Liver (tissue), 9 donors: ENCODE data around the gene FEM1B. TPM values are rescaled to one million over a fixed set of nuclear protein-coding genes. Genes with fewer than 3 reads are reported as not detected.

Experiments
- DNase-seq: peaks from one replicate; pipeline ENCODE4 v3.0.0-alpha.2; 2017; ENCODE audit warnings: low spot score
- H3K27ac ChIP-seq, 2 donors: one replicate each; pipeline ENCODE4 v1.7.0; 2013; ENCODE audit warnings: inconsistent platforms in 2 of 2, low read length in 2 of 2, control low read depth in 1 of 2, low read depth in 1 of 2, mild to moderate bottlenecking in 1 of 2
- H3K27me3 ChIP-seq, 4 donors: one replicate each; pipeline versions ENCODE4 v1.6.1 to v1.7.0; 2013; ENCODE audit warnings: low read length in 3 of 4, inconsistent platforms in 1 of 4, mild to moderate bottlenecking in 1 of 4, moderate library complexity in 1 of 4; ENCODE audit not compliant: control insufficient read depth in 4 of 4, insufficient read depth in 4 of 4
- H3K36me3 ChIP-seq, 4 donors: one replicate each; pipeline versions ENCODE4 v1.6.1 to v1.7.0; 2013; ENCODE audit warnings: low read length in 3 of 4, mild to moderate bottlenecking in 3 of 4, low read depth in 1 of 4, moderate library complexity in 1 of 4; ENCODE audit not compliant: control insufficient read depth in 4 of 4, insufficient read depth in 3 of 4
- H3K4me1 ChIP-seq, 4 donors: one replicate each; pipeline versions ENCODE4 v1.6.1 to v1.7.0; 2013; ENCODE audit warnings: low read length in 3 of 4, mild to moderate bottlenecking in 3 of 4, moderate library complexity in 1 of 4; ENCODE audit not compliant: control insufficient read depth in 4 of 4, insufficient read depth in 4 of 4
- H3K4me3 ChIP-seq, 3 donors: one replicate each; pipeline versions ENCODE4 v1.6.1 to v1.7.0; 2013; ENCODE audit warnings: low read length in 3 of 3, control low read depth in 1 of 3, low read depth in 1 of 3, mild to moderate bottlenecking in 1 of 3
- H3K9ac ChIP-seq, 2 donors: one replicate each; pipeline ENCODE4 v1.7.0; 2013; ENCODE audit warnings: low read length in 2 of 2, mild to moderate bottlenecking in 2 of 2, moderate library complexity in 2 of 2, control low read depth in 1 of 2, low read depth in 1 of 2
- H3K9me3 ChIP-seq, 4 donors: one replicate each; pipeline versions ENCODE4 v1.6.1 to v1.7.0; 2013; ENCODE audit warnings: low read length in 3 of 4; ENCODE audit not compliant: control insufficient read depth in 4 of 4
- EGR1 ChIP-seq, 2 donors: IDR thresholded peaks; 2 replicates each; pipeline ENCODE4 v1.6.1; 2016 to 2018; ENCODE audit warnings: antibody characterized with exemption in 2 of 2, low read depth in 2 of 2
- FOXA1 ChIP-seq: IDR thresholded peaks from 2 replicates; pipeline ENCODE4 v1.6.1; 2016; ENCODE audit warnings: antibody characterized with exemption
- FOXA2 ChIP-seq: IDR thresholded peaks from 2 replicates; pipeline ENCODE4 v1.6.1; 2016; ENCODE audit warnings: antibody characterized with exemption
- GABPA ChIP-seq, 2 donors: IDR thresholded peaks in 1 of 2; conservative IDR thresholded peaks in 1 of 2; 2 replicates each; pipeline ENCODE4 v1.6.1; 2016; ENCODE audit warnings: antibody characterized with exemption in 2 of 2, mild to moderate bottlenecking in 1 of 2, moderate library complexity in 1 of 2
- HNF4A ChIP-seq, 2 donors: conservative IDR thresholded peaks; 2 replicates each; pipeline ENCODE4 v1.6.1; 2016; ENCODE audit warnings: antibody characterized with exemption in 2 of 2, mild to moderate bottlenecking in 2 of 2
- JUND ChIP-seq, 2 donors: IDR thresholded peaks; 2 replicates each; pipeline ENCODE4 v1.6.1; 2016; ENCODE audit warnings: antibody characterized with exemption in 2 of 2
- NR2F2 ChIP-seq: IDR thresholded peaks from 2 replicates; pipeline ENCODE4 v1.6.1; 2016; ENCODE audit warnings: antibody characterized with exemption
- RAD21 ChIP-seq, 2 donors: IDR thresholded peaks; 2 replicates each; pipeline ENCODE4 v1.6.1; 2016; ENCODE audit warnings: antibody characterized with exemption in 2 of 2, mild to moderate bottlenecking in 2 of 2
- RXRA ChIP-seq, 2 donors: IDR thresholded peaks; 2 replicates each; pipeline ENCODE4 v1.6.1; 2017 to 2018; ENCODE audit warnings: antibody characterized with exemption in 2 of 2, mild to moderate bottlenecking in 1 of 2
- SP1 ChIP-seq: IDR thresholded peaks from 2 replicates; pipeline ENCODE4 v1.6.1; 2018; ENCODE audit warnings: antibody characterized with exemption, mild to moderate bottlenecking
- TAF1 ChIP-seq: conservative IDR thresholded peaks from 2 replicates; pipeline ENCODE4 v1.6.1; 2016; ENCODE audit warnings: antibody characterized with exemption, mild to moderate bottlenecking
- YY1 ChIP-seq: IDR thresholded peaks from 2 replicates; pipeline ENCODE4 v1.6.1; 2016; ENCODE audit warnings: antibody characterized with exemption, mild to moderate bottlenecking
- WGBS: extraction: QIAGEN DNeasy Blood & Tissue Kit; methylation state at CpG from one replicate; pipeline ENCODE4 v1.1.7; 2013; 5-methylcytosine and 5-hydroxymethylcytosine counted together
- polyA plus RNA-seq, 2 donors: library from polyadenylated mRNA; stranded (reverse) in 1 of 2; unstranded in 1 of 2; fragments of 200-250 nt in 1 of 2; fragments of >200 nt in 1 of 2; fragmentation: Nextera tagmentation in 1 of 2; extraction: Ambion mirVana in 1 of 2; gene quantifications; one replicate each; pipeline versions ENCODE4 v1.2.1 to v1.2.3, GENCODE V29; 2013 to 2015
- total RNA-seq, 2 donors: library from RNA; depleted of rRNA; stranded (reverse); fragments of >200 nt; gene quantifications; one replicate each; pipeline ENCODE4 v1.2.3, GENCODE V29; 2014
- TF ChIP-seq, protein P1 (sequence below): IDR thresholded peaks from 2 replicates; pipeline ENCODE4 v1.6.1; 2016; ENCODE audit warnings: antibody characterized with exemption
- TF ChIP-seq, protein P2 (sequence below): fragments of 150-350 bp; IDR thresholded peaks from 2 replicates; pipeline ENCODE4 v1.5.1; 2017; ENCODE audit warnings: improper control_type of control experiment, low read depth, low read length; ENCODE audit not compliant: missing input control
- TF ChIP-seq, protein P3 (sequence below): IDR thresholded peaks from 2 replicates; pipeline ENCODE4 v1.6.1; 2016; ENCODE audit warnings: antibody characterized with exemption, mild to moderate bottlenecking
- TF ChIP-seq, protein P4 (sequence below): IDR thresholded peaks from 2 replicates; pipeline ENCODE4 v1.6.1; 2016; ENCODE audit warnings: antibody characterized with exemption
- TF ChIP-seq, protein P5 (sequence below): IDR thresholded peaks from 2 replicates; pipeline ENCODE4 v1.6.1; 2016; ENCODE audit warnings: antibody characterized with exemption
- donor health status: healthy.
- donor health status: healthy.
- donor health status: healthy.
- donor health status: healthy.
- donor health status: healthy.

FEM1B gene
- total and polyA plus RNA-seq, 4 donors, result 6.2 to 39.5 (median 17.8) TPM

DNA sequence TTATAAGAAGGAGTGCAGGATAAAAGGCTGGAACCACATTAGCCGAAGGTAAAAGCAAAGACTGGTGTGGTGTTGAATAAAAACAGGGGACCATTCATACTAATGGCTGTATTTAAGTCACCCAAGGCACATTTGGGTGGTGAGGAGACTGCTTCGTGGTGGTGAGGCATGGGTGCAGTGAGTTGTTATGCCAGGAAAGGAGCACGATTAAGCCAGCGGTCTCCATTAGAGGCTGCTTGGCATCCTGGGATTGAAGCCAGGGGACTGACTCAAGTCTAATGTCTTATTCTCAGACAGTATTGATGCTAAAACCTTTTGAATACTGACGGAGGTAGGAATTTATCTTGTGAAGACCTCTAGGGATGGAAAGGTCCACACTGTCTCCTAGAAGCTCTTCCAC is 21.9 kb downstream of the FEM1B start:
- no peak for TF ChIP-seq SP1
- TF ChIP-seq, protein P1, sequence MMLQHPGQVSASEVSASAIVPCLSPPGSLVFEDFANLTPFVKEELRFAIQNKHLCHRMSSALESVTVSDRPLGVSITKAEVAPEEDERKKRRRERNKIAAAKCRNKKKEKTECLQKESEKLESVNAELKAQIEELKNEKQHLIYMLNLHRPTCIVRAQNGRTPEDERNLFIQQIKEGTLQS, result no peak
- TF ChIP-seq, protein P2, sequence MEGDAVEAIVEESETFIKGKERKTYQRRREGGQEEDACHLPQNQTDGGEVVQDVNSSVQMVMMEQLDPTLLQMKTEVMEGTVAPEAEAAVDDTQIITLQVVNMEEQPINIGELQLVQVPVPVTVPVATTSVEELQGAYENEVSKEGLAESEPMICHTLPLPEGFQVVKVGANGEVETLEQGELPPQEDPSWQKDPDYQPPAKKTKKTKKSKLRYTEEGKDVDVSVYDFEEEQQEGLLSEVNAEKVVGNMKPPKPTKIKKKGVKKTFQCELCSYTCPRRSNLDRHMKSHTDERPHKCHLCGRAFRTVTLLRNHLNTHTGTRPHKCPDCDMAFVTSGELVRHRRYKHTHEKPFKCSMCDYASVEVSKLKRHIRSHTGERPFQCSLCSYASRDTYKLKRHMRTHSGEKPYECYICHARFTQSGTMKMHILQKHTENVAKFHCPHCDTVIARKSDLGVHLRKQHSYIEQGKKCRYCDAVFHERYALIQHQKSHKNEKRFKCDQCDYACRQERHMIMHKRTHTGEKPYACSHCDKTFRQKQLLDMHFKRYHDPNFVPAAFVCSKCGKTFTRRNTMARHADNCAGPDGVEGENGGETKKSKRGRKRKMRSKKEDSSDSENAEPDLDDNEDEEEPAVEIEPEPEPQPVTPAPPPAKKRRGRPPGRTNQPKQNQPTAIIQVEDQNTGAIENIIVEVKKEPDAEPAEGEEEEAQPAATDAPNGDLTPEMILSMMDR, result no peak
- no peak for TF ChIP-seq FOXA2
- TF ChIP-seq, protein P3, sequence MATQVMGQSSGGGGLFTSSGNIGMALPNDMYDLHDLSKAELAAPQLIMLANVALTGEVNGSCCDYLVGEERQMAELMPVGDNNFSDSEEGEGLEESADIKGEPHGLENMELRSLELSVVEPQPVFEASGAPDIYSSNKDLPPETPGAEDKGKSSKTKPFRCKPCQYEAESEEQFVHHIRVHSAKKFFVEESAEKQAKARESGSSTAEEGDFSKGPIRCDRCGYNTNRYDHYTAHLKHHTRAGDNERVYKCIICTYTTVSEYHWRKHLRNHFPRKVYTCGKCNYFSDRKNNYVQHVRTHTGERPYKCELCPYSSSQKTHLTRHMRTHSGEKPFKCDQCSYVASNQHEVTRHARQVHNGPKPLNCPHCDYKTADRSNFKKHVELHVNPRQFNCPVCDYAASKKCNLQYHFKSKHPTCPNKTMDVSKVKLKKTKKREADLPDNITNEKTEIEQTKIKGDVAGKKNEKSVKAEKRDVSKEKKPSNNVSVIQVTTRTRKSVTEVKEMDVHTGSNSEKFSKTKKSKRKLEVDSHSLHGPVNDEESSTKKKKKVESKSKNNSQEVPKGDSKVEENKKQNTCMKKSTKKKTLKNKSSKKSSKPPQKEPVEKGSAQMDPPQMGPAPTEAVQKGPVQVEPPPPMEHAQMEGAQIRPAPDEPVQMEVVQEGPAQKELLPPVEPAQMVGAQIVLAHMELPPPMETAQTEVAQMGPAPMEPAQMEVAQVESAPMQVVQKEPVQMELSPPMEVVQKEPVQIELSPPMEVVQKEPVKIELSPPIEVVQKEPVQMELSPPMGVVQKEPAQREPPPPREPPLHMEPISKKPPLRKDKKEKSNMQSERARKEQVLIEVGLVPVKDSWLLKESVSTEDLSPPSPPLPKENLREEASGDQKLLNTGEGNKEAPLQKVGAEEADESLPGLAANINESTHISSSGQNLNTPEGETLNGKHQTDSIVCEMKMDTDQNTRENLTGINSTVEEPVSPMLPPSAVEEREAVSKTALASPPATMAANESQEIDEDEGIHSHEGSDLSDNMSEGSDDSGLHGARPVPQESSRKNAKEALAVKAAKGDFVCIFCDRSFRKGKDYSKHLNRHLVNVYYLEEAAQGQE, result no peak
- no peak for TF ChIP-seq YY1
- TF ChIP-seq NR2F2, result no peak
- no peak for TF ChIP-seq RAD21 (IDR thresholded peaks at IDR 0.05)
- no peak for TF ChIP-seq JUND (IDR thresholded peaks at IDR 0.05)
- TF ChIP-seq, protein P4, sequence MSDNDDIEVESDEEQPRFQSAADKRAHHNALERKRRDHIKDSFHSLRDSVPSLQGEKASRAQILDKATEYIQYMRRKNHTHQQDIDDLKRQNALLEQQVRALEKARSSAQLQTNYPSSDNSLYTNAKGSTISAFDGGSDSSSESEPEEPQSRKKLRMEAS, result no peak
- no peak for TF ChIP-seq TAF1
- no peak for TF ChIP-seq EGR1 (IDR thresholded peaks at IDR 0.05; ENCODE audit: low read depth in 2 of 2)
- no peak for TF ChIP-seq GABPA (IDR thresholded peaks at IDR 0.05 in 1 of 2, conservative IDR thresholded peaks at IDR 0.05 in 1 of 2)
- no peak for TF ChIP-seq RXRA (IDR thresholded peaks at IDR 0.05)
- H3K9ac ChIP-seq, result peak overlapping the region; percentile 1 to 8
- 52% methylated on average over 5 of the region's 5 CpGs for WGBS
- DNase-seq, result peak; percentile 27
- H3K4me1 ChIP-seq, result peaks cover 5 to 33% (median 27%) of the 10 kb centered on the region in 4 donors
- H3K9me3 ChIP-seq, result no peaks in the 10 kb centered on the region
- H3K4me3 ChIP-seq, result peak overlapping the region in 1 of 3 donors; percentile 42
- no peaks in the 10 kb centered on the region for H3K27me3 ChIP-seq
- no peaks in the 10 kb centered on the region for H3K36me3 ChIP-seq
- peak overlapping the region; percentile 62 to 81 for H3K27ac ChIP-seq

DNA sequence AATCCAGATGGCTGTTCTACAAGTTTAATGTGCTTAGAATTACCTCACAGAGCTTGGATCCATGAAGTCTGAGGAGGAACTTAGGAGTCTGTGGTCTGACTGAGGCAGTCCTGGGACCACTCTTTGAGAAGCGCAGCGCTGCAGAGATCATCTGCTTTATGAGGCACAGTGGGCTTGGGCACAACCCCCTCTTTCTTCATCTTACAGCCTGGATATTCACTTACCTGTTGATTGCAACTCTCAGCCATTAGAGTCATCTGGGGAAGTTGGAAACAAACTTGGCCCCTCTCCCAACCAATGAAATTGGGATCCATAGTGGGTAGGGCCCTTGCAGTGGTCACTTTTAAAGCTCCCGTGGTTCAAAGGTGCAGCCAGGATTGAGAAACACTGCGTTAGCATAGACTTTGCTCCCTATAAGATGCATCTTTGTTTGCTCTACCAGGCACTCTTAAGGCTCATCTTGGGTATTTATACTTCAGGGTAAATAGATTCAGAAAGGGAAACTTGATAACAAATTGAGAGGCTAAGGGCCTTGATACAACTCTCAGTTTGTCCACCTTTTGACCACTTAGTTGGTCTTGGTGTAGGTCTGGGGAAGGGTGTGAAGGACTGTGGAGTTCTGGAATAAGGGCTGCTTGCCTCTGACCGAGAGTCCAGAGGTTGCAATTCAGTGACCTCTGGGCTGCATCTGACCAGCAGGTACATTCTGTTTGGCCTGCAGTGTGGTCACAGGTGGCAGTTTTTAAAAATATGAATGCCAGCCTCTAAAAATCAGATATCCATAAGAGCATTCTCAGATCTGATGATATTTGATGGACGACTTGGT is 22.8 kb downstream of the FEM1B start:
- H3K4me1 ChIP-seq, result peaks cover 5 to 33% (median 27%) of the 10 kb centered on the region in 4 donors
- H3K27me3 ChIP-seq, result no peaks in the 10 kb centered on the region
- H3K4me3 ChIP-seq, result no peak overlapping the region
- WGBS, result 41% methylated on average over 6 of the region's 6 CpGs
- peak overlapping the region; percentile 62 to 81 for H3K27ac ChIP-seq
- H3K36me3 ChIP-seq, result no peaks in the 10 kb centered on the region
- DNase-seq, result peak; percentile 37
- H3K9ac ChIP-seq, result no peak overlapping the region
- H3K9me3 ChIP-seq, result no peaks in the 10 kb centered on the region
- peak; percentile 65 for TF ChIP-seq YY1
- TF ChIP-seq, protein P1, result peak; percentile 50
- TF ChIP-seq GABPA (IDR thresholded peaks at IDR 0.05 in 1 of 2, conservative IDR thresholded peaks at IDR 0.05 in 1 of 2), result no peak
- no peak for TF ChIP-seq RAD21 (IDR thresholded peaks at IDR 0.05)
- TF ChIP-seq, protein P3, result peak; percentile 37
- TF ChIP-seq HNF4A (conservative IDR thresholded peaks at IDR 0.05), result peak; percentile 99
- peak in 1 of 2 donors; percentile 43 for TF ChIP-seq EGR1 (IDR thresholded peaks at IDR 0.05; ENCODE audit: low read depth in 2 of 2)
- TF ChIP-seq, protein P5, sequence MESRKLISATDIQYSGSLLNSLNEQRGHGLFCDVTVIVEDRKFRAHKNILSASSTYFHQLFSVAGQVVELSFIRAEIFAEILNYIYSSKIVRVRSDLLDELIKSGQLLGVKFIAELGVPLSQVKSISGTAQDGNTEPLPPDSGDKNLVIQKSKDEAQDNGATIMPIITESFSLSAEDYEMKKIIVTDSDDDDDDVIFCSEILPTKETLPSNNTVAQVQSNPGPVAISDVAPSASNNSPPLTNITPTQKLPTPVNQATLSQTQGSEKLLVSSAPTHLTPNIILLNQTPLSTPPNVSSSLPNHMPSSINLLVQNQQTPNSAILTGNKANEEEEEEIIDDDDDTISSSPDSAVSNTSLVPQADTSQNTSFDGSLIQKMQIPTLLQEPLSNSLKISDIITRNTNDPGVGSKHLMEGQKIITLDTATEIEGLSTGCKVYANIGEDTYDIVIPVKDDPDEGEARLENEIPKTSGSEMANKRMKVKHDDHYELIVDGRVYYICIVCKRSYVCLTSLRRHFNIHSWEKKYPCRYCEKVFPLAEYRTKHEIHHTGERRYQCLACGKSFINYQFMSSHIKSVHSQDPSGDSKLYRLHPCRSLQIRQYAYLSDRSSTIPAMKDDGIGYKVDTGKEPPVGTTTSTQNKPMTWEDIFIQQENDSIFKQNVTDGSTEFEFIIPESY, result peak; percentile 64
- TF ChIP-seq TAF1, result no peak
- no peak for TF ChIP-seq FOXA1
